ENCODE results near the gene DENND1A.

DNA sequence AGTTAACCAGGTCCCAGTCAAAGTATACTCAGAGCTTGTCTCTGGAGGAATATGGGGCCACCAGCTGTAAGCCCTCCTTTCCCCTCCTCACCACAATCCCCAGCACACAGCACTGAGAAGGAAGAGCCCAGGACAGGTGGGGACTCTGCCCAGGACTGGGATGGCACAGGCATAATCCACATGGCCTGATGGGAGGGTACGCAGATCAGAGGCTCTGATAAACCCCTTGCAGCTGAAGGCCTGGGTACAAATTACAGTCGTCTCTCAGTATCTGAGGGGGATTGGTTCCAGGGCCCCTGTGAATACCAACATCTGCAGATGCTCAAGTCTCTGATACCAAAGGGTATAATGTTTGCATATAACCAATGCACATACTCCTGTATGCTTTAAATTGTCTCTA lies 328.1 kb downstream of the DENND1A start:
- TF ChIP-seq, protein P1, sequence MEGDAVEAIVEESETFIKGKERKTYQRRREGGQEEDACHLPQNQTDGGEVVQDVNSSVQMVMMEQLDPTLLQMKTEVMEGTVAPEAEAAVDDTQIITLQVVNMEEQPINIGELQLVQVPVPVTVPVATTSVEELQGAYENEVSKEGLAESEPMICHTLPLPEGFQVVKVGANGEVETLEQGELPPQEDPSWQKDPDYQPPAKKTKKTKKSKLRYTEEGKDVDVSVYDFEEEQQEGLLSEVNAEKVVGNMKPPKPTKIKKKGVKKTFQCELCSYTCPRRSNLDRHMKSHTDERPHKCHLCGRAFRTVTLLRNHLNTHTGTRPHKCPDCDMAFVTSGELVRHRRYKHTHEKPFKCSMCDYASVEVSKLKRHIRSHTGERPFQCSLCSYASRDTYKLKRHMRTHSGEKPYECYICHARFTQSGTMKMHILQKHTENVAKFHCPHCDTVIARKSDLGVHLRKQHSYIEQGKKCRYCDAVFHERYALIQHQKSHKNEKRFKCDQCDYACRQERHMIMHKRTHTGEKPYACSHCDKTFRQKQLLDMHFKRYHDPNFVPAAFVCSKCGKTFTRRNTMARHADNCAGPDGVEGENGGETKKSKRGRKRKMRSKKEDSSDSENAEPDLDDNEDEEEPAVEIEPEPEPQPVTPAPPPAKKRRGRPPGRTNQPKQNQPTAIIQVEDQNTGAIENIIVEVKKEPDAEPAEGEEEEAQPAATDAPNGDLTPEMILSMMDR (IDR thresholded peaks at IDR 0.05), result no peak
- TF ChIP-seq EZH2phosphoT487 (IDR thresholded peaks at IDR 0.05), result no peak
